Activated CD4-positive, alpha-beta T cell treated with anti-CD3 and anti-CD28 coated beads, Interleukin-2, amount 50 U/mL, for 24 hours (primary cell): Measurements from ENCODE around the gene SLC16A12.
"Not testable (repeated sequence)": the region's sequence is repeated elsewhere in the genome, so short reads cannot be mapped to it uniquely, and the experiment has no call there.

Experiments
- DNase-seq, 2 donors: peaks; one replicate each; pipeline ENCODE4 v3.0.0-alpha.2; 2020; ENCODE audit warnings: low read depth in 1 of 2, low spot score in 1 of 2

The SLC16A12 gene

DNA sequence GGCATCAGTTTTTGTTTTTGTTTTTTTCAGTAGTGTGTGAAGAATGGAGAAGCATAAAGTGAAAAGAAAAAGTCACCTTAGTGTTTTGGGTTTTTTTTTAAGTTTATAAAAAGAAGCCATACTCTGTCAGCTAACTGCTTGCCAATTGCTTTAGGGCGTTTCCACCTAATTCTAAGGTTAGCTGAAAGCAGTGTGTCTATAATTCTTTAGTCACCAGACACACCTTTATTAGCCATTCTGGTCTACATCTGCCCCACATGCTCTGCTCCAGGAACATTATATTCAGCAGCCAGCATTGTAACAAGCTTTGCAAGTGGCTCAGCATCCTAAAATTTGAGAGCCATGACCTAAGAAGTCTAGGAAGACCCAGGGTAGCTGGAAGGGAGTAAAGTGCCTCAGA, 14.1 kb upstream of the SLC16A12 start:
- DNase-seq: no peak

DNA sequence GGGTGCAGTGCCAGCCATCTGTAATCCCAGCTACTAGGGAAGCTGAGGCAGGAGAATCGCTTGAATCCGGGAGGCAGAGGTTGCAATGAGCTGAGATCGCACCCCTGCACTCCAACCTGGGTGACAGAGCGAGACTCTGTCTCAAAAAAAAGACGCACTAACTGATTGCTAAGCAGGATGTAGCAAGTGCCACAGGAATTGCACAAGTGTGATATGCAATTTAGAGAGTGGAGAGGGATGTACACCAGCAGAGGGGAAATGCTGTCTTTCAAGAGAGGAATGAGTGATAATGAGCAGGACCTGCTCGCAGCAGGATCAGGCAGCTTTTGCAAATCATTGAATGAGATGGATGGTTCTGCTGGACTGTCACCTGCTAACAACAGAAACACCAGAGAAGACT, 13.3 kb upstream of the SLC16A12 start:
- no peak for DNase-seq

DNA sequence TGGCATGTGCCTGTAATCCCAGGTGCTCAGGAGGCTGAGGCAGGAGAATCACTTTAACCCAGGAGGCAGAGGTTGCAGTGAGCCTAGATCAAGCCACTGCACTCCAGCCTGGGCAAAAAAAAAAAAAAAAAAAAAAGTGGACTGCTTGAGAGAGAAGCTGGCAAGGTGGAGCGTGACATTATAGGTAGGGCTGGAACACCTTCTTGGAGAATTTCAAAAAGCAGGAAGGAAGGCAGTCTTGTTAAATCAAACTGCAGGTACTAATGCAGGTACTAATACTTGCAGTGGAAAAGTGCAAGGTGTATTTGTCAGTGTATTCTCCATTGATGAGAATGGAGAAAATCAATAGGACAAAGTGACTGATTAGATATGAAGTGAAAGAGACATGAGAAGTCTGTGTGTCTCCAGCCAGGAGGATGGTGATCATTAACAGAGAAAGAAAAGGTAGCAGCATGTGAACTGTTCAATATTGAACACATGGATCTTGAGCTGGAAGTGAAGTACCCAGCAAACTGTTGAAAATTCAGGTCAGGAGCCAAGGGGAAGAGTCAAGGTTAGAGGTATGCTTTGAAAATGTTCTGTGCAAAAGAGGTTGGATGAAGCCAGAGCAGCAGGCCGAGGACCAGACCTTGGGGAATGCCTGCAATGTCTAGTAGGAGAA, 12.6 kb upstream of the SLC16A12 start:
- DNase-seq: no peak

DNA sequence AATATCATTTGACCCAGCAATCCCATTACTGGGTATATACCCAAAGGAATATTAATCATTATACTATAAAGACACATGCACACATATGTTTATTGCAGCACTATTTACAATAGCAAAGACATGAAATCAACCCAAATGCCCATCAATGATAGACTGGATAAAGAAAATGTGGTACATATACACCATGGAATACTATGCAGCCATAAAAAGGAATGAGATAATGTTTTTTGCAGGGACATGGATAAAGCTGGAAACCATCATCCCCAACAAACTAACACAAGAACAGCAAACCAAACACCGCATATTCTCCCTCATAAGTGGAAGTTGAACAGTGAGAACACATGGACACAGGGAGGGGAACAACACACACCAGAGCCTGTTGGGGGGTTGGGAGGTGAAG, 11.3 kb upstream of the SLC16A12 start:
- DNase-seq: not testable (repeated sequence)

DNA sequence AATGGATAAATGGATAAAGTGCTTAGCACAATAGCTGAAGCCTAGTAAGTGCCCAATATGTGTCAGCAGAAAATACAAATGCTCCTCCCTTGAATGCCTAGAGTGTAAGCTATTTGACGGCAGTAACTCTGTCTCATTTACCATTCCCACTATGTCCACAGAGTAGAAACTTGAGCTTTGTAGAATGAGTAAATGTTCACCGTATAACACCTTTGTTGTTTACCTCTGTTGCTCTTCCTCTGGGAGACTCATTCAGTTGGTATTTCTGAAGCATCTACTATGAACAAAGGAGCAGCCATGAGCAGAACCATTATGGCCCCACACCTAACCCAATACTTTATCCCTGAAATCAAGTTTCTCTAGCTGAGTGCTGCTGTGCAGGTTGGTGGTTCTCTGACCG, 8.4 kb upstream of the SLC16A12 start:
- DNase-seq: no peak

DNA sequence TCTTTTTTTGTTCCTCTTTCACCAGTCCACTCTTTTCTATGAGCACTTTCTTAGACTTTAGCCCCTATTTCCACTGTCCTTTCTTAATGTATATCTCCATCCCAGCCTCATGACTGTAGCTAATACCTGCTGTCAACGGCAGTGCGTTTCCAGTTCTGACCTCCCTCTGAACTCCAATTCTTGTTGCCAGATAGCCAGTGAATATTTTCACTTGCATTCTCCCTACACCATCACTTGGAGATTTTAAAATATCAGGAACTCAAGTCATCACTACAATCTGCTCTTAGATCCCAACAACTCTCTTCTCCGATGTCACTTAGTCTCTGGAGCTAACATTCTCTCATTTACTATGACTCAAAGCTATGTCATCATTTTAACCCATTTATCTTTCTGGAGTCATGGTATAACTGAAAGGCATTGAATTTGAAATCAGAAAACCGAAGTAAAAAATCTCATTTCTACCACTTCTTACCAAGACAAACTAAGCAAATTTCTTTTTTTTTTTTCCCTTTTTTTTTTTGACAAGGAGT, 5.1 kb upstream of the SLC16A12 start:
- DNase-seq: no peak

DNA sequence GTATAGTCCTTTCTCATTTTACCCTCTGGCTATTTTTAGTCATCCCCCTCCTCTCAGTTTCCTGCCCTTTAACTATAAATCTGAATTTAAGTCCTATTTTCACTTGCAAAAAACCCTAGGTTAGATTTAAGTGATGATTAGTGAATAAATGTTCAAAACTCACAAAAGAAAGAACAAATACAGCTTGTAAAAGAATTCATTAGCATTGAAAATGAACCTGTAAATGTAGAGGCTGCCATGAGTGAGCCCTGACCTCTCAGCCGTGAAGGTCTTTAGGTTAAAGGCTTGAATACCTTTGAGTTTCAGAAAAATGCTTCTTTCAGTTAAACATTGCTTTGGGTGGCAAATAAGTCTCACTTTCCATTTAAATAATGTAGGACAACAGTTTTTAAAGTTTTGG, 2.0 kb upstream of the SLC16A12 start:
- DNase-seq: no peak

DNA sequence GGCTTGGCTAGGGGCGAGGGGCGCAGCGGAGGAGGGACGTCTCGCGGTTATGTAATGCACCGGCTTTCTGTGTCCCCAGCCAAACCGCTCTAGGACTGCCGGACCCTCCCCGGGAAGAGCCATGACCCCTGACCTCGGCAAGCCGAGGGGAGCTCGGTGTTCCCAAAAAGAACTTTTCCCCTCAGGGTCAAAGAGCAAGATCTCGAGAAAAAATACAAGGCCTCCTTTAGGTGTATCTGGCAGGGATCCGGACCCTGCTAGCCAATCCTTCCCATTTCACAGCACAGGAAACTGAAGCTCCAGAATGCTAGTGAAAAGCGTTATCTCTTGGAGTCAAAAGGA, 590 bp upstream of the SLC16A12 start:
- no peak for DNase-seq

DNA sequence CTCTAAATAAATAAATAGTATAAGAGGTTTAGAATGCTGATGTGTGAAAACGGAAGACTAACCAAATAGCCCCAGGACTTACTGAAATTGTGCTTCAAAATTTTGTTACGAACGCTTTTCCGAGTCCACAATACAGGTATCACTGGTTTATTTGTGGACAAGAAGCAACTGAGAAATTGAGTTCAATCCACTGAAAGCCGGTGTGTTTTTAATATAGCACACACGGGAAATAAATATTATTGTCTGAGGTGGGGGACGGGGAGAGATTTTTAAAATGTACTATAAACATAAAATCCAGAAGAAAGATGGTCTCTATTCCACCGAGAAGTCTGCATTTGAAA, 598 bp downstream of the SLC16A12 start:
- DNase-seq: no peak

DNA sequence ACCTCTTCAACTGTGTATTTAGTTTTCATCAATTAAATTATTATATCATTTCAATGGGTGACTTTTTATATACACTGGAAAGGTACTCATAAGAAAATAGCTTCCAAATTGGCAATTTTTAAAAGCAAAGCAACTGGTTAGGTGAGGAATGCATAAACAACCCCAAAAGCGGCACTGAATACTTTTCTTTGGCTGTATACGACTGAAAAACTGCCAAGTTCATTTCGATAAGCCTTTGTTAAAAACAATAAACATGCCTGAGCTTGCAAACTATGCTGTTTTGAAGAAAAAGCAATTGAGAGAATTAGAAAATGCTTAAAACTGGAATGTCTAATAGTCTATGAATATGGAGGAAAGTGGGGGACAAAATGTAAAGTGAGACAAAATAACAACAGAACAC, 2.9 kb downstream of the SLC16A12 start:
- DNase-seq: no peak

DNA sequence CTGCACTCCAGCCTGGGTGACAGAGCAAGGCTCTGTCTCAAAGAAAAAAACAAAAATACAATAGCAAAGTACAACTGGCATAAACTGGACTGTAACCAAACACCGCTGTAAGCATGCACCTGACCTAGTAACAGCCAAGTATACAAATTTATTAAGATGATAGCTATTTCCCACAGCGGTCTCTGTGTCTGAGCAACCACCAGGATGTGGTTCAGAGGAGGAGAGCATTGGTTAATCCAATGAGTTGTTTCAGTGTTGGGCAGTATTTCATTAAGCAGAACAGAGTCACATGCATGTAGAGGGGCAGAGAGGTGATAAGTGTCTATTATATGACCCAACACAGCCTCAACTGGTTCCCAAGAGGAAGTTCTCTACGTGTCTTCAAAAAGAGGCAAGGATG, 4.0 kb downstream of the SLC16A12 start:
- DNase-seq: no peak

DNA sequence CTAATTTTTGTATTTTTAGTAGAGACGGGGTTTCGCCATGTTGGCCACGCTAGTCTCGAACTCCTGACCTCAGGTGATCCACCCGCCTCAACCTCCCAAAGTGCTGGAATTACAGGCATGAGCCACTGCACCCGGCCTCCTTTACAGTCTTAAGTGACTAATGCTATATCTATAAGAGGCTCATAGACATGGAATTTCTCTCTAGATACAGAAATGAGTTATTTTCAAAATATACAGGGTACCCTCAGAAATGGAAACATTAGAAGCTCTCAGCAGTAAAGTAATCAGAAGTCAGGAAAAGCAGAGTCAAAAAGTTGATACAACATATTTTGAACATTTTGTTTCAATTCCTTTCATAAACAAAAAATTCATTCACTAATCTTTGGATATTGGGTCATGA, 5.7 kb downstream of the SLC16A12 start:
- DNase-seq: not testable (repeated sequence)

DNA sequence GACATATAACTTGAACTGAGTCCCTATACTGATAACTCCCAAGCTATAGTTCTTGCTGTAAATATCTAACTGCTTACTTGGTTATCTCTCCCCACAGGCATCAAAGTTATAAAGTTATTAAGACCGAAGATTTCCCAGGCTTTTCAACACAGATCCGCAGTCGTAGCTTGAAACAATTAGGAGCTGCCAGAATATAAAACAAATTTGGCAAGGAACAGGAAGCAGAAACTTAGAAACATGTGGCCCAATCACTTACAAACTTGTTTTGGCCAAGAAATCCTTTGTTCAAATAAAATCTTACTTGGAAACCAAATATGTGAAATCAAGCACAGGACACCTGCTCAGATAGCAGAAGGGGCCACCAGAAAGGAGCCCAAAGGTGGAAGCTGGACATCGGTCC, 9.0 kb downstream of the SLC16A12 start:
- DNase-seq: no peak

DNA sequence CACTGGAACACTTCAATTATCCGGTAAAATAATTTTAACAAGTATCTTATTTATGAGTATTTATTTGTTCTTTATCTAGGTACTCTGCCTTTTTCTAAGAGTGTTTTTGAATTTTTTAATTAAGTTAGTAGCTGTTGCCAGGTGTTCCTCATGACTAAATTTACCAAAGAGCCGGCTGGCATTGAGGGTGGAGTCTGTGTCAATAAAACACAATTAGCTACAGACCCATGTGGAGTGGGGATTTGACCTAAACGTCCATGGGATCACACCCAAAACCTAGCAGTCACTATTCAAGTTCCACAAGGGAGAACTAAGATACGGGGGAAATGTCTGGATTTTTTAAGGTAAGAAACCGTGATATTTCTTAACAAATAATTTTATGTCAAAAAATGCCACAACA, 9.8 kb downstream of the SLC16A12 start:
- no peak for DNase-seq

DNA sequence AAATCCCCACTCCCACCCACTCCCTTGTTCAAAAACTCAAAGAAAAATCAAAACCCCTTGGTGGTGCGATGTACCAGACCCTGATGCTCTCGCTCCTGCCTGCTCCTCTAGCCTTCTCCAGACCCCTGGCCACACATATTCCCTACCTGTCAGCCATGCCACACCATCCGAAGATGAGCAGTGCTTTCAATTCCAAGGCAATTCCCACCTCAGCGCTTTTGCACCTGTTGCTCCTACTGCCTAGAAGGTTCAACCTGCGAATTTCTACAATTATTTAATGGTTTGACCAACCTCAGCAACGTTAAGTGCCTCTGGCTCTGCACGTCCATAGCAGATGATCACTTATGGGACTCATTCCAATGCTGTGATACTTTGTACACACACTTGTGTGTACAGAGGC, 11.1 kb downstream of the SLC16A12 start:
- DNase-seq: no peak

DNA sequence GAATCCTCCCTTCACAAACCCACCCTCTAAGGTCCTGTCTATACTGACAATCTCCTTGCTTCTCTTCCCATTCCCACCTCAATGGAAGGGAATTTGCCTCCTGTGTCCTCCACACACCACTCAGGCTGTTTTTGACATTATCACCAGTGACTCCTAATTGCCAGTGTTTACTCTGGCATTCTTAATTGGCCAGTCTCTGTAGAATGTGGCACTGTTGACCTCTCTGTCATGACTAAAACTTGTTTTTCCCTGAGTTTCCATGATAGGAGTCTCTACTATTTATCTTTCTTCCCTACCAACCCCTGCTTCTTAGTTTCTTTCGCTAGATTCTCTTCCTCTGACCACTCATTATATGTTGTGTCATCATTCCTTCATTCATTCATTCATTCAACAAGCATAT, 12.1 kb downstream of the SLC16A12 start:
- DNase-seq: no peak

DNA sequence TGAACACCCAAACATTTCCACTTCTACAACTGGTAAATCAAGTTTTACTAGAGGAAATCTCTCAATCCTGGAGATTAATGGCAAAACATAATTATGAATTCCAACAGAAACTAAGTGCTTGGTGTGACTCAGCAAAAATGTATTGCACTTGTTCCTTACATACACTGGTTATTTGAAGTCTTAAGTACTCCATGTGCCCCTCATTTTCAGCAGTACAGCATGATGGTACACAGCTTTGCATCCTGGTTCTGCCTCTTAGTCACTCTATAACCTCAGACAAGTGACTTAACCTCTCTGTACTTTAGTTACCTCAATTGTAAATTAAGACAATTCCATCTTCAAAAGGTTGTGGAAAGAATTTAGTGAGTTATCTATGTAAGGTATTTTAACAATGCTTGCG, 12.9 kb downstream of the SLC16A12 start:
- no peak for DNase-seq

DNA sequence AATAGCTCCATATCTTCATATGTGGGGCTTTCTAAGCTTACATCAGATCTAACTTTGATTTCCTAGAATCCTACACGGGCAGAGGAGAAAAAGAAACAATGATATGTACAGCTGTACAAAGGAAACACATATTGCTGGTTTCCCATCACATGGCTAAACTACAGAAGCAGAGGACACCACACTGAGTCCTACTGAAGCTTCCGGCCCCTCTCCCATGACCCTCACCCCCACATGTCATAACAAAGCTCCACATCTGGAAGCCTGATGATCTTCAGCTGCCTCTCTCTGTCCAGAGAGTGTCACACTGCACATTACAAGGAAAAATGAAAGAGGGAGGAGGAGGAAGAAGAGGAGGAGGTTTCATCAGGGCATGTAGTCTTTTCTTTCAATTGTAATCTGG, 14.0 kb downstream of the SLC16A12 start:
- DNase-seq: no peak

DNA sequence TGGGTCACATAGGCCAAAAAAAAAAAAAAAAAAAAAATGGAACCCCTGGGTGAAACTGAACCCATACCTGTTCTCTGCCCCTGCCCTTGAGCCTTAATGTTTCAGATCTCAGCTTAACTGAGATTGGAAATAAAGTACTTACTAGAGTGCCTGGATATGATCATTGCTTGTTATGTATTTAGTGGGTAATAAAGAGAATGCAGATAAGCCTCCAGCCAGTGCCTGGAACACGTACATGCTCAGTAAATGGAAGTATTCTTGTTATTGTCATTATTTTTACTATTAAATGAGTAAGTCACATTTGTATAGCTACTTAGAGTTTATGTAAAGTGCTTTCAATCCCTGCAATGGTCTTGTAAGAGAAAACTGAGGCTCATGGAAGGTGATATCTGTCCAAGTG, 14.7 kb downstream of the SLC16A12 start:
- no peak for DNase-seq

DNA sequence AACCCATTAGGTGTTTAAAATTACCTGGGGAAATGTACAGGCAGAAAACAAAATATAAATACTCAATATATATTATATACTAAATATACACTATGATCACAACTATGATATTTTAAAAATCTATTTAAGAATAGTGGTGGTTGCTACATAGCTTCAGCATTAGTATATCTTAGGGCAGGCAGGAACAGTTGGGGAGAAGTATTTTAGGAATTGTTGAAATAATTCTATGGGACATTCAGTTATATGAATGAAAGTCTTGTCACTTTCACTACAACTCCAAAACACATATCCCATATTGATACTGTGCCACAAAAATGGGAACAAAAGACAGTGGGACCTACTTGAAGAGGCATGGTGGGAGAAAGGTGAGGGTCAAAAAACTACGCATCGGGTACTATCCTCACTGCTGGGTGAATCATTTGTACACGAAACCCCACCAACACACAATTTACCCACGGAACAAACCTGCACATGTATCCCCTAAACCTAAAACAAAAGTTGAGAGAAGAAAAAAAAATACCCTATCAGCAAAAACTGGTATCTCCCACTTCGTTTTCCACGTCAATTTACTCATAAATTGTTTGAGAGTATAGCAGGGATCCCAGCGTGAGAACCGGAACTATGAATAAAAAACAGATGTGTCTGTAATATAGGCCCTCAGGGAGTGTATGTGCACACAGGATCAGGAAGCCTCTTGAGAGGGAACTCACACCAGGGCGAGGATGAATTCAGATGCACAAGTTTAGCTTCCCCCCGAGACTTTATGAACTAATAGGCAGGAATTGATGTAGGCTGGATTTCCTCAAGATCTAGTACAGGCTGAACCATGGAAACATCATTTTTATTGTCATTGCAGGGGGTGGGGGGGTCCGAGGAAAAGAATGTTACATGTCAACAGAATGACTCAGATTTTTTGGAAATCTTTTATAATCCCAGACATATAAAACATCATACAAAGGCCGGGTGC, 16.2 kb downstream of the SLC16A12 start:
- no peak for DNase-seq

DNA sequence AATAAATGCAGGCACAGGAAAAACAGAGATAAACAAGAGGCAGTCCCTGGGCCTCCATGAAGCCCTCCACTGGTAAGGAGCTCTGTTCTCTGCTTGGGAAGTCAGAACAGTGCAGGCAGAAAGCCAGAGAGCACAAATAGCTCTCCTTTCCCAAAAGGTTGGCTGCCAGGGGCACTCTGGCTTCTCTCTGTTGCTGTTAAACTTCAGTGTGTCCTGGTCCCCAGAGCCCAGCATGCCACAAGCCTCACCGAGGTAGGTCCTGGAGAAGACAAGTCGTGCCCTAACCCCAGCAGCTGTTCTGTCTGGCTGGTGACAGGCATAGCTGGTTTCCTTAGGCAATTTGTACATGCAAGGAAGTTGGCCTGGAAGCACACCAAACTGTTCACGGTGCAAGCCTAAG, 17.3 kb downstream of the SLC16A12 start:
- DNase-seq: no peak

DNA sequence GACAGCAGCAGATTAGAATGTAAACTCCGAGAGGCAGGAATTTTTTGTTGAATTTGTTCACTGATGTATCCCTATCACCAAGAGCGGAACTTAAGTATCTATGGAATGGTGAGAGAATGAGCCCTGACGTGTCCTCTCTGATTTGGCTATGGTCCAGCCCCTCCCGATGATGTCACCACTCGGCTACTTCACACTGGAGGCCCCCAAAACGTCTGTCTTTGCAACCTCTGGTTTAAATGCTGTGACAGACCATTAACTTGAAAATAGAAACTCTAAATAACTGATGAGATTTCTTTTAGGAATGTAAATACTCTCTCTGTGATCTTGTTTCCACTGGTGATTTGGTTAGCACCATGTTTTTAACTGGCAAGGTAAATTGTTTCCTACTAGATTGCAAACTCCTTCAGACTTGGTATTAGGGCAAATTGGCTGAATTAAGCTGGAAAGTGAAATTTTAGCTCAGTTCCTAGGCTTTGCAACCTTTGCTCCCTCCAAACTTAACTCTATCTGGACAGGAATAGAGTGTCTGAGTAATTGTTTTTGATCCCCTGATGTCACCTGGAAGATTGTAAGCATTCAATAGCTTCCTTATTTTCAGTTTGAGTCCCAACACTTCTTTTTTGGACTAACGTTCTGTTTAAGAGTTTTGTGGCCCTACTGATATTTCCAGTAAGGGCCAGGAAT, 19.1 kb downstream of the SLC16A12 start:
- DNase-seq: no peak
